CD4-positive, alpha-beta T cell (primary cell): ENCODE data around the gene CEP131. TPM values are rescaled to one million over a fixed set of nuclear protein-coding genes. Genes with fewer than 3 reads are reported as not detected.

Experiments
- ATAC-seq: fragments of 200-7000 bp; cut with Tn5 transposase; one replicate; pipeline ENCODE4 v1.10.0; 2022; ENCODE audit warnings: mild to moderate bottlenecking; ENCODE audit not compliant: poor library complexity
- CTCF ChIA-PET: fragments of 350-600 bp; sonication (Branson Sonifier 250); formaldehyde crosslinking; loops from one replicate; lab custom pipeline; 2021; ENCODE audit warnings: antibody characterized with exemption, inconsistent platforms; lab: Charles Lee
- POLR2A ChIA-PET: fragments of 350-600 bp; sonication (Branson Sonifier 250); formaldehyde crosslinking; loops from one replicate; lab custom pipeline; 2021; ENCODE audit warnings: antibody characterized with exemption, inconsistent platforms; lab: Charles Lee
- DNase-seq, 14 experiments: peaks; one replicate each; pipeline ENCODE4 v3.0.0-alpha.2; 2013 to 2020; ENCODE audit warnings: mixed read lengths in 2 of 14
- H3K27ac ChIP-seq, 2 donors: one replicate each; pipeline versions ENCODE4 v1.5.1 to v1.7.0; 2013; ENCODE audit warnings: low read length in 2 of 2, low read depth in 1 of 2, mild to moderate bottlenecking in 1 of 2
- H3K27me3 ChIP-seq, 2 experiments: 1 replicate in 1 of 2; 2 replicates in 1 of 2; pipeline versions ENCODE4 v1.6.1 to v1.7.0; 2013; ENCODE audit warnings: low read length in 2 of 2, control low read depth in 1 of 2, mild to moderate bottlenecking in 1 of 2, moderate library complexity in 1 of 2; ENCODE audit not compliant: insufficient read depth in 2 of 2, control insufficient read depth in 1 of 2
- H3K36me3 ChIP-seq: one replicate; pipeline ENCODE4 v1.6.1; 2013; ENCODE audit warnings: low read length, control low read depth; ENCODE audit not compliant: insufficient read depth
- H3K4me1 ChIP-seq: one replicate; pipeline ENCODE4 v1.6.1; 2013; ENCODE audit warnings: low read length, control low read depth; ENCODE audit not compliant: insufficient read depth
- H3K4me3 ChIP-seq: one replicate; pipeline ENCODE4 v1.5.1; 2013; ENCODE audit warnings: mild to moderate bottlenecking, low read length, moderate library complexity
- H3K9me3 ChIP-seq, 2 experiments: 1 replicate in 1 of 2; 2 replicates in 1 of 2; pipeline versions ENCODE4 v1.6.1 to v1.7.0; 2013; ENCODE audit warnings: low read length in 2 of 2, mild to moderate bottlenecking in 2 of 2, control low read depth in 1 of 2, moderate library complexity in 1 of 2; ENCODE audit not compliant: control insufficient read depth in 1 of 2, insufficient read depth in 1 of 2
- H3K27ac Mint-ChIP-seq: one replicate; pipeline ENCODE4 v1.8.0; 2020; ENCODE audit warnings: mixed read lengths
- H3K27me3 Mint-ChIP-seq: one replicate; pipeline ENCODE4 v1.8.0; 2021; ENCODE audit warnings: mixed read lengths
- H3K36me3 Mint-ChIP-seq: one replicate; pipeline ENCODE4 v1.8.0; 2021; ENCODE audit warnings: low read depth, mixed read lengths
- H3K4me1 Mint-ChIP-seq: one replicate; pipeline ENCODE4 v1.8.0; 2021; ENCODE audit warnings: low read depth, mixed read lengths
- H3K4me3 Mint-ChIP-seq: one replicate; pipeline ENCODE4 v1.8.0; 2020; ENCODE audit warnings: mild to moderate bottlenecking, mixed read lengths
- H3K9me3 Mint-ChIP-seq: one replicate; pipeline ENCODE4 v1.8.0; 2020; ENCODE audit warnings: mixed read lengths
- intact Hi-C, 2 experiments: fragments of 100-400 bp; cut with DNase I in 1 of 2; cut with micrococcal nuclease in 1 of 2; formaldehyde crosslinking; loops; one replicate each; pipeline versions ENCODE4 v1.15.1 to v1.9.0; 2023 to 2025; cut with DNase I, micrococcal nuclease
- total RNA-seq, 174 experiments: library from RNA in 2 of 174; stranded (reverse) in 2 of 174; gene quantifications; one replicate each; pipeline ENCODE4 v1.2.3 and lab custom pipeline; 2021 to 2026
- TF ChIP-seq, protein P1 (sequence below): fragments of 200-600 bp; IDR thresholded peaks from one replicate; pipeline ENCODE4 v1.8.0; 2022; ENCODE audit warnings: antibody characterized with exemption, mild to moderate bottlenecking

CEP131 gene
- total RNA-seq, 2 experiments from 2014 or later, result 11.2 to 12.3 TPM

DNA sequence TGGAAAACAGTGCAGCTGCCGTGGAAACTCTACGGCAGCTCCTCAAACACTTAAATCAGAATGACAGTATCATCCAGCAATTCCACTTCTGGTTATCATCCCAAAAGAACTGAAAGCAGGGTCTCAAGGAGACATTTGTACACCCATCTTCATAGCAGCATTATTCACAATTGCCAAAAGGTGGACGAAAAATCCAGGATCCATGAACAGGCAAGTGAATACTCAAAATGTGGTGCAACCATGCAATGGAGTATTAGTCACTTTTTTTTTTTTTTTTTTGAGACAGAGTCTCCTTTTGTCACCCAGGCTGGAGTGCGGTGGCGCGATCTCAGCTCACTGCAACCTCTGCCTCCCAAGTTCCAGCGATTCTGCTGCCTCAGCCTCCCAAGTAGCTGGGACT, 46.1 kb downstream of the CEP131 start:
- Mint-ChIP-seq H3K4me1 (no peaks in the 10 kb centered on the region), H3K36me3 (no peaks in the 10 kb centered on the region), H3K4me3 (no peak overlapping the region), H3K27ac (no peak overlapping the region), H3K9me3 (no peaks in the 10 kb centered on the region), H3K27me3 (no peaks in the 10 kb centered on the region)
- no peak for DNase-seq
- CTCF ChIA-PET, result interaction anchor here (0.7 kb wide), 1 partner anchor 12 kb away, joined by 3 read pairs; no protein-coding TSS in a partner anchor
- Histone ChIP-seq H3K27ac (no peak overlapping the region), H3K36me3 (no peaks in the 10 kb centered on the region), H3K4me3 (no peak overlapping the region), H3K9me3 (peaks cover 0 to 6% of the 10 kb centered on the region in 2 experiments), H3K4me1 (no peaks in the 10 kb centered on the region), H3K27me3 (no peaks in the 10 kb centered on the region)
- TF ChIP-seq, protein P1, sequence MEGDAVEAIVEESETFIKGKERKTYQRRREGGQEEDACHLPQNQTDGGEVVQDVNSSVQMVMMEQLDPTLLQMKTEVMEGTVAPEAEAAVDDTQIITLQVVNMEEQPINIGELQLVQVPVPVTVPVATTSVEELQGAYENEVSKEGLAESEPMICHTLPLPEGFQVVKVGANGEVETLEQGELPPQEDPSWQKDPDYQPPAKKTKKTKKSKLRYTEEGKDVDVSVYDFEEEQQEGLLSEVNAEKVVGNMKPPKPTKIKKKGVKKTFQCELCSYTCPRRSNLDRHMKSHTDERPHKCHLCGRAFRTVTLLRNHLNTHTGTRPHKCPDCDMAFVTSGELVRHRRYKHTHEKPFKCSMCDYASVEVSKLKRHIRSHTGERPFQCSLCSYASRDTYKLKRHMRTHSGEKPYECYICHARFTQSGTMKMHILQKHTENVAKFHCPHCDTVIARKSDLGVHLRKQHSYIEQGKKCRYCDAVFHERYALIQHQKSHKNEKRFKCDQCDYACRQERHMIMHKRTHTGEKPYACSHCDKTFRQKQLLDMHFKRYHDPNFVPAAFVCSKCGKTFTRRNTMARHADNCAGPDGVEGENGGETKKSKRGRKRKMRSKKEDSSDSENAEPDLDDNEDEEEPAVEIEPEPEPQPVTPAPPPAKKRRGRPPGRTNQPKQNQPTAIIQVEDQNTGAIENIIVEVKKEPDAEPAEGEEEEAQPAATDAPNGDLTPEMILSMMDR, result no peak
- ATAC-seq, result no peak
- POLR2A ChIA-PET, result interaction anchor here (0.7 kb wide), 1 partner anchor 109 kb away, joined by 4 read pairs; no protein-coding TSS in a partner anchor
- intact Hi-C loops, result no loop called here

DNA sequence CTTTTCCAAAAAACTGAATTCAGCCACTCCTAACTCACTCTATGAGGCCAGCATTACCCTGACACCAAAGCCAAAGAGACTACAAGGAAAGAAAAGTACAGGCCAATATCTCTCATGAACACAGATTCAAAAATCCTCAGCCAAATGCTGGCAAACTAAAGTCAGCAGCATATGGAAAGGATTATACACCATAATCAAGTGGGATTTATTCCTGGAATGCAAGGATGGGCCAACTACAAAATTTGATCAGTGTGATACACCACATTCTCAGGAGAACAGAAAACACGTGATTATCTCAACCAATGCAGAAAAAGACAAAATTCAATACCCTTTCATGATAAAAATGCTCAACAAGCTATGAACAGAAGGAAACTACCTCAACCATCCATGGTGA, 49.0 kb downstream of the CEP131 start:
- Mint-ChIP-seq H3K27ac (no peak overlapping the region), H3K36me3 (no peaks in the 10 kb centered on the region), H3K4me3 (no peak overlapping the region), H3K27me3 (no peaks in the 10 kb centered on the region), H3K9me3 (no peaks in the 10 kb centered on the region), H3K4me1 (no peaks in the 10 kb centered on the region)
- TF ChIP-seq, protein P1, result no peak
- DNase-seq, result no peak
- Histone ChIP-seq H3K36me3 (no peaks in the 10 kb centered on the region), H3K27me3 (no peaks in the 10 kb centered on the region), H3K4me1 (no peaks in the 10 kb centered on the region), H3K27ac (no peak overlapping the region), H3K9me3 (peaks cover 0 to 4% of the 10 kb centered on the region in 2 experiments), H3K4me3 (no peak overlapping the region)
- ChIA-PET CTCF (no interaction called here), POLR2A (no interaction called here)
- intact Hi-C loops, result no loop called here
- no peak for ATAC-seq

DNA sequence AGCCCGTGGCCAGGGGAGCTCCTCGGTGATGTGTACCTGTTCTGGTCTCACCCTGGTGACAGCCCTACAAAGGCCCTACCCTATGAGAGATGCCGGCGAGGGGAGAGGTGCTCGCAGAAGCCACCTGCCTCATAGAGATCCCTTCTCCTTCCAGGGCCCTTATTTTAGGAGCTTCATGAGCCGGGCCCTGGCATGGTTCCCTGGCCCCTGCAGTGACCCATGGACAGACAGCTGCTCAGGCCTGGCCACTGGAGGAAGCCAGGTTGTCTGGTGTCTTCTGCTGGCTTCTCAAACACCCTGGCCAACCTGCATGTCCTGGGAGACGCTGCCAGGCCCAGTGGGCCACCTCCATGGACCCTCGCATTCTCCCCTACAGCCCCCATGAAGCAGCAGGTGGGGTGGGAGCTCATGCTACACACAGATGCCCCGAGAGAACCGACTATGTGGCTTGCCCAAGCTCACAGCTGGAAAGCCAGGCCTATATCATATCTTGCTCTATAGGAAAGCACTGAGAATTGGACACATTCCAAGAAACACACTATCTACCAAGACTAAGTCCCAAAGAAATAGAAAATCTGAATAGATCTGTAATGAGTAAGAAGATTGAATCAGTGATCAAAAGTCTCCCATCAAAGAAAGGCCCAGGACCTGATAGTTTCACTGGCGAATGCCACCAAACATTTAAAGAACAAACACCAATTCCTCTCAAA, 49.6 kb downstream of the CEP131 start:
- H3K4me1 Mint-ChIP-seq, result no peaks in the 10 kb centered on the region
- H3K4me3 ChIP-seq, result no peak overlapping the region
- H3K27ac ChIP-seq, result no peak overlapping the region
- H3K9me3 Mint-ChIP-seq, result no peaks in the 10 kb centered on the region
- intact Hi-C loops, result no loop called here
- ChIA-PET CTCF (interaction anchor here (1.4 kb wide), 1 partner anchor 71 kb away, joined by 3 read pairs; no protein-coding TSS in a partner anchor), POLR2A (no interaction called here)
- ATAC-seq (no peak), DNase-seq (no peak)
- H3K4me3 Mint-ChIP-seq, result no peak overlapping the region
- H3K36me3 Mint-ChIP-seq, result no peaks in the 10 kb centered on the region
- H3K27me3 ChIP-seq, result no peaks in the 10 kb centered on the region
- H3K9me3 ChIP-seq, result no peaks in the 10 kb centered on the region
- TF ChIP-seq, protein P1, result no peak
- H3K27me3 Mint-ChIP-seq, result no peaks in the 10 kb centered on the region
- H3K4me1 ChIP-seq, result no peaks in the 10 kb centered on the region
- H3K27ac Mint-ChIP-seq, result no peak overlapping the region
- H3K36me3 ChIP-seq, result no peaks in the 10 kb centered on the region
